Stimulated activated CD4-positive, alpha-beta T cell treated with anti-CD3 and anti-CD28 coated beads, Interleukin-4, amount 100 ng/mL, for 24 hours (primary cell): ENCODE data around the gene NISCH.

Source experiments
- DNase-seq: peaks from one replicate; pipeline ENCODE4 v3.0.0-alpha.2; 2020

The NISCH gene

DNA sequence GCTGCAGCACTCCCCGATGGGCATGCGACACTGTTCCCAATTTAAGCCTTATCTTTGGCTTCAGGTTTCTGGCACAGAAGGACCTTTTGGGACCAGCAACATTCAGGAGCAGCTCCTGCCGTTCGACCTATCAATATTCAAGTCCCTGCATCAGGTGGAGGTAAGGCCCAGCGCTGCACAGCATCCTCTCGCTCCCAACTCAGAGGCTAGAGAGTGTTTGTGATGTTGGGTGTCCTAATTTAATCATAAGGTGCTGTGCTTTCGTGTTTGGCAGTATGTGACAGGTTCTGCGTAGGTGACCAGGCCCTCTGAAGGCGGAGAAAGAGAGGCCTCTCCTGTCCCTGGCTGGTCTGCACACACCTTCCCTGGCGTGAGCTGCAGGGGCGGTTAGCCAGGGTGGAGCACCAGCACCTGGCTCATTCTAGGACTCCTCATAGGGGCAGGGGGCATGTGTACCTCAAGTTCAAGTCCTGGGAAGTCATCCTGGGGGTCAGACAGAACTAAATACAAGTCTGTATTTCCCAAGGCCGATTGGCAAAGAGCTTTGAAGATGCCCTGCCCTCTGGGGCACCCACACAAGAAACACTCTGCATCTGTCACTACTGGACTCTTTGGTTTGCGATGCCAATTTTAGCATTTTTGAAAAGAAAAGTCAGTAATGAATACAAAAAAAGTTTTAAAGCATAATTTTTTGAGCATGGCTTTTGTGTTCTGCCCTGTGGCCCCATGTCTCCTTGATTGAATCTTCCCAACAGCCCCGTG is 17.0 kb downstream of the NISCH start:
- no peak for DNase-seq

DNA sequence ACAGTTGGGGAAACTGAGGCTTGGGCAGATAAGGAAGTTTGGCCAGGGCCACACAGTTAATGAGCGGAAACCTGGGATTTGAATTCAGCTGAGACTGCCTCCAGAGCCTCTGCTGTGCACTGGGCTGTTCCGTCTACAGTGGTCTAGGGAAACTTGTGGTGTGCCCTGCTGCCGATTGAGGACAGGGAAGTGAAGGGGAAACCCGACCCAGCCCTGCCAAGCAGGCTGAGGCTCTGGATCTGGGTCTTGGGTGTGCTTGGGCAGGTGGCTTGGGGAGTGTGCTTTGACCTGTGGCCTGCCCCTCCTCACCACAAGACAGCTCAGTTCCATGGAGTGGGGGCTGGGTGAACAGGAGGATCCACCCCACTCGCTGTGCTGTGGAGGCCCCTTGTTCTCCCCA is 17.6 kb downstream of the NISCH start:
- DNase-seq = no peak

DNA sequence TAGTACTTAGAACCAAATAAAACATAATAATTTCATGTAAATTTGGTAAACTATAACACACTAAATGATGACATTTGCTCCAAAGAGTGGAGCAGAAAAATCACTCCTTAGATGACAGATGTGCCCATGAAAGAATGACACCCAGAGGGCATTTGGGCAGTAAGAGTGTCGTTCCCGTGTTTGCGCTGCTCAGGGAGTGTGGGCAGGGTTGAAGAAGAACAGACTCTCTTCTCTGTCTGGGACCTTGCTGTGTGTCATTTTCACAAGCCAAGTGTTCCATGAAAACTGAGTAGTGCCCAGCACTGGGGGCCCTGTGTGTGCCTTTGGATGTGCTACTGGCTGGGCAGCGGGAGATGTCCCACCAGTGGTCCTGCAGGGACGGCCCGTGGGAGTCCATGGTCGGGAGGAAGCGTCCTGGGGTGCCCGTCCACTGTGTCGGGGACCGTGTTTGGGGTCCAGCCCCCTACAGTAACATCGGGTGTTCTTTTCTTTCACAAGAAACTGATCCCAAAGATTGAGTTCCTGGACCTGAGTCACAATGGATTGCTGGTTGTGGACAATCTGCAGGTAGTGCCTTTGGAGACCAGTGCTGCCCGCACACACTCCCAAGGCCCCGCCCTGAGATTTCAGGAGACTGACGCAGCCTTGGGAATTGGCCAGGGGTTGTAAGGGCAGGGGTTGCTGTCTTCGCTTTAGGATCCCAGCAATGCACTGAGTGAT is 21.8 kb downstream of the NISCH start:
- DNase-seq = no peak

- DNase-seq = no peak
Measured at GRCh38 chr3:52477796-52478095, 22.3 kb downstream of the NISCH start.

DNA sequence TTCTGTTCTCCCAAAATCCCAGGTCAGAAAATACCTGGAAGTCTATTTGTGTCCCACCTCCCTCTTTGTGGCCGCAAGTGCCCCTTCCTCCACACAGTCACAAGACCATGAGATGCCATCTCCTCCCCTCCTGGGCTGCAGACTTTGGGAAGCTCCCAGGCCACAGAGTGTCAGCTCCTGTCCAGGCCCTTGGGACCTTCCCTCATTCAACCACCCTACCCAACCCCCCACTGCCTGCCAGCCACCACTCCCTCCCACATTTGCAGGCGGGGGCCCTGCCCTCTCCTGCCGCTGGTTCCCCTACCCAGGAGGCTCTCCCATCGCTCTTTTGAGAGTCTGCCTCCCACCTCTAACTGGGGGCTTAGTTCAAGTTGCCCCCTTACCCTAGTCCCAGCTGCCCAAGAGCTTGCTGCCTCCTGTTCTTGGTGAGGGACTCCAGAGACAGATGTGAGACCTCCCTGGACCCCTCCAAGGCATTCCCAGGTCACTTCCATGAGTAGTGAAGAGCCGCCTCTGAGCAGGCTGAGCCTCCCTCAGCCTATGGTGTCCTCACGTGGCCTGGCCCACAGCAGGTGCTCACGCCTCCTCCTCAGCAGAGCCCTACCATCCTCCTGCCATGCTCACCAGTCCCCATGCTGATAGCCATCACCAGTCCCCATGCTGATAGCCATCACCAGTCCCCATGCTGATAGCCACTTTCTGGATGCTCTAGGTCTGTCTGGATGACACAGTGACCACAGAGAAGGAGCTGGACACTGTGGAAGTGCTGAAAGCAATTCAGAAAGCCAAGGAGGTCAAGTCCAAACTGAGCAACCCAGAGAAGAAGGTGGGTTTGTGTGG is 23.9 kb downstream of the NISCH start:
- DNase-seq = no peak

GRCh38 chr3:52479877-52480575 is 24.6 kb downstream of the NISCH start:
- no peak for DNase-seq

DNA sequence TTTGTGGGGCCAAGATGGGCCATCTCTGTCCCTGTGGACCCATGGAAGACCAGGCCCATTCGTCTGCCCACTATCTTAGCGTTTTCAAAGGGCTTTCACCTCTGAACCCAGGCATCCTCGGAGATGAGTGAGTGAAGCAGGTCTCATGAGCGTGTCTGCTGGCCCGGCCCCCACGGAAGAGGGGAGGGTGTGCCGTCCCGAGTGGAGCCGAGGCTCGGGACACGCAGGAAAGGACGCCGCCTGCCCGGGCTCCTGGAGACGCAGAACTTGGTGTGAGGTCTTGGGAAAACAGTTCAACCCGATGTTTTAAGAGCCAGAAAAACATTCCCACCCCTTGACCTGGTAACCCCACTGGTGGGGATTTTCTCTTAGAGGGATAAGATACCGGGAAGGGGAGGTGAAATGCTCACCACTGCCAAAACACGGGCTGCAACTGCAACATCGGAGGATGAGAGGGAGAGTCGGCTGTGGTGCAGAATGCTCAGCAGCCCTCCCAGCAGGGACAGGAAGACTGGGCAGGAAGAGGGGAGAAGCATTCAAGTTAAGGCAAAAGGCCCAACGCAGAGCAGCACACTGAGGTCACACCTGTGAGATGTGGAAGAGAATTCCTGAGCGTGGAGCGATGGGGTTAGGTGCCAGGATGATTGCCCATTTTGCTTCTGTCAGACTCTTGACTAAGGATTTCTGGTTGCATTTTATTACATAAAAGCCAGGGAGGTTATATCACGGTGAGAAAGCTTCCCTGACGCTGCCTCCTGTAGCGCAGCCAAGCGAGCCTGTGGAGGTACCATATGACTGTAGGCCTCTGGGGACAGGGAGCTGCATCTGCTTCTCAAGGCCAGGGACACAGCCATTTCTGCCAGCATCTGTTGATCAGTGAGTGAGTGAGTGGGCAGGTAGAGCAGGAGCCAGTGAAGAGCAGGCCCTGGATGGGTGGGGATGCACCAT is 25.6 kb downstream of the NISCH start:
- no peak for DNase-seq

DNA sequence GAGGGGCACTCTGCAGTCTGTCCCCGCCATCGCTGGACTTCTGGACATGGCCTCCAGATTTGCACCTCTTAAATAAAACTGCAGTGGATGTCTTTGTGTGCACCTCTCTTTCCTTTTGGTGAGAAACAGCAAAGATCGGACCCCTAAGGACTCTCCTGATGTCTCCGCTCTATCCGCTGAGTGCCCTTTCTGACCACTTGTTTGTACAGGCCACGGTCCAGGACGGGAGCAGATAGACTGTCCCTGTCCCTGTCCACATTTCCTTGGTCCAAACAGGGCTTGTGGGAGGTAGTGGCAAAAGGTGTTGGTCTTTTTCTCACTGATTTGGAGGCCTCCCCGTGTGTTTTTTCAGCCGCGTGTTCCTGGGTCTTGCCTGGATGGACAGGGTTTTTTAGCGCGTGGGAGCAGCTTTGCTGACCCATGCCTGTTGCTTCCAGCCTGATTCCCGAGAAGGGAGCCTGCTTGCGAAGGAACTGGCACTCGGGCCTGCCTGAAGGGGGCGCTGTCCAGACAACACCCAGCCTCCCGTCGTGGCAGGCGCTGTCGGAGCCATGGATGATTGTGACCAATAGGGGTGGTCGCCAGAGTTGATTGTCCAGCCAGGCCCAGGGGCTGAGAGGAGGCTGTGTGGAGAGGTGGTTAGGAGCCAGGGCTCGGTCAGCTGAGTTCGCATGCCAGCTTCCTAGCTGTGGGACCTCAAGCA is 26.6 kb downstream of the NISCH start:
- DNase-seq = no peak

GRCh38 chr3:52483081-52483480 is 27.7 kb downstream of the NISCH start:
- no peak for DNase-seq

DNA sequence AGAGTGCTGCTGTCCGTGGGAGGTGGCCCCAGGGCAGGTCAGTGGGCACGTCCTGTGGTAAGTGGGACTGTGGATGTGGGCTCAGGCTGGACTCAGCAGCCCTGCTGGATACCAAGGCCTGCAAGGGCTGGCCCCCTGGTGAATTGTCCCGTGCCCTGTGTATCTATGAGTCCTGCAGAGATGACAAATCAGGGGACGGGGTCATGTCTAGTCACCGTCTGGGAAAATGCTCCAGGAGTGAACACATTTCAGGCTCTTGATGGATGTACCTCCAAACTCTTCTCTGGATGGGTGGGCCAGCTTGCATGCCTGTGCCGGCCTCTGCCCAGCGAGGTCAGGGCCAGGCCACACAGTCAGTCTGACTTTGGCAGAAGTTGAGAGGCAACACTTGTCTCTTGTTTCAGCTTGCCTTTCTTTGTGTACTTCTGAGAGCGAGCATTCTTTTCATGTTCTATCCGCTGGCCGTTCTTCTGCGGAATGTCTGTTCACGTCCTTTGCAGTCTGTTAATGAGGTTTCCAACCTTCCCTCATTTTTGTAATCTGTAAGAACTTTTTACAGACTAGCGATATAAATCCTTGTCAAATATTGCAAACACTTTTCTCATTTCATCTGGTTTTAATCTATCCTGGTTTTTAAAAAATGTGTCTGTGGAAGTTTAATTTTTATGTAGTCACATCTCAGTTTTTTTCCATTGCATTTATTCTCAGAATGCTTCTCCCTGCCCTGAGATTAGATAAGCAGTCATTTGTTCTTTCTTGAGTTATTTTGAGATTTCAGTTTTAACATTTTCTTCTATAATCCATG is 28.4 kb downstream of the NISCH start:
- DNase-seq = no peak

- no peak for DNase-seq
Measured at GRCh38 chr3:52484680-52485461, 29.5 kb downstream of the NISCH start.

DNA sequence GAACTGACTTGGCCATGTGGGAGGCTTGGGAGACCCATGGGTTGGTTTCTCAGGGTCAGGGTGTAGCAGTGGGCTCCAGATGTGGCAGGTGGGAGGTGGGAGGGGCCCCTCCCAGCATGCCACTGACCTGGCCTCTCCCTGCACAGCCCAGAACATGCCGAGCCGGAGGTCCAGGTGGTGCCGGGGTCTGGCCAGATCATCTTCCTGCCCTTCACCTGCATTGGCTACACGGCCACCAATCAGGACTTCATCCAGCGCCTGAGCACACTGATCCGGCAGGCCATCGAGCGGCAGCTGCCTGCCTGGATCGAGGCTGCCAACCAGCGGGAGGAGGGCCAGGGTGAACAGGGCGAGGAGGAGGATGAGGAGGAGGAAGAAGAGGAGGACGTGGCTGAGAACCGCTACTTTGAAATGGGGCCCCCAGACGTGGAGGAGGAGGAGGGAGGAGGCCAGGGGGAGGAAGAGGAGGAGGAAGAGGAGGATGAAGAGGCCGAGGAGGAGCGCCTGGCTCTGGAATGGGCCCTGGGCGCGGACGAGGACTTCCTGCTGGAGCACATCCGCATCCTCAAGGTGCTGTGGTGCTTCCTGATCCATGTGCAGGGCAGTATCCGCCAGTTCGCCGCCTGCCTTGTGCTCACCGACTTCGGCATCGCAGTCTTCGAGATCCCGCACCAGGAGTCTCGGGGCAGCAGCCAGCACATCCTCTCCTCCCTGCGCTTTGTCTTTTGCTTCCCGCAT is 31.8 kb downstream of the NISCH start:
- no peak for DNase-seq

DNA sequence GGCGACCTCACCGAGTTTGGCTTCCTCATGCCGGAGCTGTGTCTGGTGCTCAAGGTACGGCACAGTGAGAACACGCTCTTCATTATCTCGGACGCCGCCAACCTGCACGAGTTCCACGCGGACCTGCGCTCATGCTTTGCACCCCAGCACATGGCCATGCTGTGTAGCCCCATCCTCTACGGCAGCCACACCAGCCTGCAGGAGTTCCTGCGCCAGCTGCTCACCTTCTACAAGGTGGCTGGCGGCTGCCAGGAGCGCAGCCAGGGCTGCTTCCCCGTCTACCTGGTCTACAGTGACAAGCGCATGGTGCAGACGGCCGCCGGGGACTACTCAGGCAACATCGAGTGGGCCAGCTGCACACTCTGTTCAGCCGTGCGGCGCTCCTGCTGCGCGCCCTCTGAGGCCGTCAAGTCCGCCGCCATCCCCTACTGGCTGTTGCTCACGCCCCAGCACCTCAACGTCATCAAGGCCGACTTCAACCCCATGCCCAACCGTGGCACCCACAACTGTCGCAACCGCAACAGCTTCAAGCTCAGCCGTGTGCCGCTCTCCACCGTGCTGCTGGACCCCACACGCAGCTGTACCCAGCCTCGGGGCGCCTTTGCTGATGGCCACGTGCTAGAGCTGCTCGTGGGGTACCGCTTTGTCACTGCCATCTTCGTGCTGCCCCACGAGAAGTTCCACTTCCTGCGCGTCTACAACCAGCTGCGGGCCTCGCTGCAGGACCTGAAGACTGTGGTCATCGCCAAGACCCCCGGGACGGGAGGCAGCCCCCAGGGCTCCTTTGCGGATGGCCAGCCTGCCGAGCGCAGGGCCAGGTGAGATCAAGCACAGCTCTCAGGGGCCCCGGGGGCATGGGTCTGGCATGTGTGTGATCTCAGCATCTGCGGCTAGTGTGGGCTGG is 32.6 kb downstream of the NISCH start:
- DNase-seq = no peak

DNA sequence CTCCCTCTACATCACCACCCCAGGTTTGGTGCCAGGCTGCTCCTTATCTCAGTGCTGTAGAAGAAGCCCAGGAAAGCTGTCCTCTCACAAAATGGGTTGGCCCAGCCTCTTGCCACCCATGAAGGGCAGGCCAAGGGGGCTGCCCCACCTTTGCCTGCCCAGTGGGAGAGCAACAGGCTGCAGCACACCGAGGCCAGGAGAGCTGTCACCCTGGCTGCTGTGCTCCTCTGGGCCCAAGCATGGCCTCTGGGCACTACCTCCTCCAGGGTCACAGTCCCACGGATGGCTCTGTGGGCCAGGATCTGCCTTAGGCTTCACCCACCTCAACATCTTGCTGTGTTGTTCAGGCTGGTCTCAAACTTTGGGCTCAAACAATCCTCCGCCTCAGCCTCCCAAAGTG is 33.3 kb downstream of the NISCH start:
- DNase-seq = no peak

DNA sequence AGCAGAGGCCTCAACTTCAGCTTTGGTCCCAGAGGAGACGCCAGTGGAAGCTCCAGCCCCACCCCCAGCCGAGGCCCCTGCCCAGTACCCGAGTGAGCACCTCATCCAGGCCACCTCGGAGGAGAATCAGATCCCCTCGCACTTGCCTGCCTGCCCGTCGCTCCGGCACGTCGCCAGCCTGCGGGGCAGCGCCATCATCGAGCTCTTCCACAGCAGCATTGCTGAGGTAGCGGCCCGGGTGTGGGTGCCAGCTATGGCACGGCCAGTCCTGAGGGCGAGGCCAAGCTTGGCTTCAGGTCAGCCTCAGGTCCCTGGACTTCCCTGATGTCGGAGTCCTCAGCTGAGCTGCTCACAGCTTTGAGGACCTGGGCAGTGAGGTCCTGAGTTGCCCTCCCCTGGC is 34.0 kb downstream of the NISCH start:
- no peak for DNase-seq

DNA sequence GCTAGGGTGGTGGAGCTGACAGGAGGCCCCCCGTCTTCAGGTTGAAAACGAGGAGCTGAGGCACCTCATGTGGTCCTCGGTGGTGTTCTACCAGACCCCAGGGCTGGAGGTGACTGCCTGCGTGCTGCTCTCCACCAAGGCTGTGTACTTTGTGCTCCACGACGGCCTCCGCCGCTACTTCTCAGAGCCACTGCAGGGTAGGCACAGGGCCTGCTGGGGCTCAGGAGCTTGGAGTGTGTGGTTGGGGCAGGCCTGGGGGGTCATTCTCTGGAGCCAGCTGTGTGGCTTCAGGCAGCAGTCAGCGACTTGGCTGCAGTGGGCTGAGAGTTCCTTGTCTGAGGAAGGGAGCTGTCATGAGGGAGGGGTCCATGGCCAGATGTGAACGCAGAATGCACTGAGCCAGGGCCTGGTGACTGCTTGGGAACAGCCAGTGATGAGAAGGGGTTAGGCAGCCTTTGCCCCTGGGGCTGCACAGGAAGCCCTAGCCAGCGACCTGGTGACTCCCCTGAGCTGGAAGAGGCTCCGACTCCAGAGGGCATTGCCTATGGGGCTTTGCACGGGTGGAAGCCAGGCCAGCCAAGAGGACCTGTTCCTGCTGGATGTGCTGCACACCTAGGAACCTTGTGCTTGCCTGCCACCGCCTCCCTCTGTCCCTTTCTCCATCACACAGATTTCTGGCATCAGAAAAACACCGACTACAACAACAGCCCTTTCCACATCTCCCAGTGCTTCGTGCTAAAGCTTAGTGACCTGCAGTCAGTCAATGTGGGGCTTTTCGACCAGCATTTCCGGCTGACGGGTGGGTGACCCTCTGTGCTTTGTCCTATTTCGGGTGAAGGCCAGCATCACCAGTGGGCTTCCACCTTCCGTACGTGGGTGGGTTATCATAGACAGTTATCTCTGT is 34.9 kb downstream of the NISCH start:
- no peak for DNase-seq
